HEK293 (cell line): ENCODE measurements around the gene CLDN14.
A peak's percentile ranks its signal among the peaks of the same experiment; 100 is the strongest.

Source experiments
- CTCF ChIA-PET: fragments of 350-600 bp; formaldehyde crosslinking; extraction: SDS; loops from one replicate; lab custom pipeline; 2021; ENCODE audit warnings: antibody characterized with exemption; lab: Yijun Ruan, JAX
- POLR2A ChIA-PET: fragments of 300-600 bp; formaldehyde crosslinking; extraction: SDS; loops from one replicate; lab custom pipeline; 2020; ENCODE audit warnings: antibody characterized with exemption, inconsistent platforms; lab: Yijun Ruan, JAX
- H3K27ac ChIP-seq: fragments of 200-500 bp; sonication (Bioruptor generic); 2 replicates; pipeline ENCODE4 v1.5.1; 2014; ENCODE audit warnings: low read depth, low read length, control low read depth, inconsistent platforms; ENCODE audit errors: extremely low read depth
- H3K36me3 ChIP-seq, 2 experiments: fragments of 200-500 bp in 1 of 2; sonication (Bioruptor generic) in 1 of 2; 1 replicate in 1 of 2; 2 replicates in 1 of 2; pipeline ENCODE4 v1.5.1; 2014 to 2017; ENCODE audit warnings: inconsistent platforms in 2 of 2, low read length in 2 of 2; ENCODE audit not compliant: control insufficient read depth in 2 of 2, insufficient read depth in 1 of 2
- H3K4me1 ChIP-seq: fragments of 200-500 bp; sonication (Bioruptor generic); 2 replicates; pipeline ENCODE4 v1.5.1; 2014; ENCODE audit warnings: mild to moderate bottlenecking, low read length, inconsistent platforms; ENCODE audit not compliant: control insufficient read depth, insufficient read depth
- H3K4me3 ChIP-seq: 2 replicates; pipeline ENCODE4 v1.5.1; 2011; ENCODE audit warnings: low read depth, mild to moderate bottlenecking, control low read depth, low read length, moderate library complexity
- H3K9me3 ChIP-seq: fragments of 200-500 bp; sonication (Bioruptor generic); 2 replicates; pipeline ENCODE4 v1.5.1; 2014; ENCODE audit warnings: low read depth, low read length, inconsistent platforms; ENCODE audit not compliant: control insufficient read depth, insufficient read depth
- HOXD13 ChIP-seq: sonication (generic); formaldehyde crosslinking; IDR thresholded peaks from 2 replicates; pipeline ENCODE4 v1.8.0; 2022; ENCODE audit warnings: missing genetic modification reagents, borderline replicate concordance
- KLF8 ChIP-seq: fragments of 450-650 bp; formaldehyde crosslinking; IDR thresholded peaks from 2 replicates; pipeline ENCODE4 v1.5.1; 2016; ENCODE audit warnings: missing biosample characterization, missing genetic modification characterization
- ZFP37 ChIP-seq: fragments of 450-650 bp; formaldehyde crosslinking; IDR thresholded peaks from 2 replicates; pipeline ENCODE4 v1.5.1; 2016; ENCODE audit warnings: missing biosample characterization, missing genetic modification characterization
- ZNF239 ChIP-seq: fragments of 450-650 bp; formaldehyde crosslinking; IDR thresholded peaks from 2 replicates; pipeline ENCODE4 v1.5.1; 2016; ENCODE audit warnings: missing biosample characterization, missing genetic modification characterization
- ZNF423 ChIP-seq: fragments of 450-650 bp; formaldehyde crosslinking; IDR thresholded peaks from 2 replicates; pipeline ENCODE4 v1.5.1; 2016; ENCODE audit warnings: missing biosample characterization, missing genetic modification characterization
- ZNF426 ChIP-seq: fragments of 450-650 bp; formaldehyde crosslinking; IDR thresholded peaks from 2 replicates; pipeline ENCODE4 v1.5.1; 2017; ENCODE audit warnings: missing biosample characterization, missing genetic modification characterization, mild to moderate bottlenecking, inconsistent platforms, moderate library complexity
- ZNF521 ChIP-seq: fragments of 450-650 bp; formaldehyde crosslinking; IDR thresholded peaks from 2 replicates; pipeline ENCODE4 v1.5.1; 2017; ENCODE audit warnings: missing biosample characterization, mild to moderate bottlenecking, missing genetic modification characterization
- ZNF529 ChIP-seq: fragments of 450-650 bp; formaldehyde crosslinking; IDR thresholded peaks from 2 replicates; pipeline ENCODE4 v1.5.1; 2017; ENCODE audit warnings: missing genetic modification characterization, missing biosample characterization; ENCODE audit not compliant: insufficient replicate concordance
- ZNF626 ChIP-seq: fragments of 450-650 bp; sonication (Bioruptor Pico); formaldehyde crosslinking; IDR thresholded peaks from 2 replicates; pipeline ENCODE4 v1.5.1; 2018; ENCODE audit warnings: missing biosample characterization, missing genetic modification characterization, inconsistent platforms
- ZNF629 ChIP-seq: fragments of 450-650 bp; formaldehyde crosslinking; IDR thresholded peaks from 2 replicates; pipeline ENCODE4 v1.5.1; 2017; ENCODE audit warnings: missing biosample characterization, missing genetic modification characterization
- ZNF792 ChIP-seq: fragments of 450-650 bp; formaldehyde crosslinking; IDR thresholded peaks from 2 replicates; pipeline ENCODE4 v1.5.1; 2016; ENCODE audit warnings: missing biosample characterization, missing genetic modification characterization
- ZNF837 ChIP-seq: fragments of 450-650 bp; formaldehyde crosslinking; IDR thresholded peaks from 2 replicates; pipeline ENCODE4 v1.5.1; 2016; ENCODE audit warnings: missing biosample characterization, missing genetic modification characterization
- TF ChIP-seq, protein P1 (sequence below): fragments of 450-650 bp; formaldehyde crosslinking; IDR thresholded peaks from 2 replicates; pipeline ENCODE4 v1.5.1; 2016; ENCODE audit warnings: missing biosample characterization, missing genetic modification characterization, borderline replicate concordance
- TF ChIP-seq, protein P2 (sequence below): fragments of 450-650 bp; formaldehyde crosslinking; IDR thresholded peaks from 2 replicates; pipeline ENCODE4 v1.5.1; 2016; ENCODE audit warnings: missing biosample characterization, missing genetic modification characterization
- TF ChIP-seq, protein P3 (sequence below): fragments of 450-650 bp; formaldehyde crosslinking; IDR thresholded peaks from 2 replicates; pipeline ENCODE4 v1.5.1; 2016; ENCODE audit warnings: missing biosample characterization, missing genetic modification characterization
- TF ChIP-seq, protein P4 (sequence below): fragments of 450-650 bp; formaldehyde crosslinking; optimal IDR thresholded peaks from 2 replicates; pipeline ENCODE3; 2016; ENCODE audit warnings: missing biosample characterization, mild to moderate bottlenecking, missing genetic modification characterization
- TF ChIP-seq, protein P5 (sequence below): fragments of 450-650 bp; formaldehyde crosslinking; IDR thresholded peaks from 2 replicates; pipeline ENCODE4 v1.5.1; 2016; ENCODE audit warnings: missing biosample characterization, missing genetic modification characterization
- TF ChIP-seq, protein P6 (sequence below): fragments of 450-650 bp; formaldehyde crosslinking; IDR thresholded peaks from 2 replicates; pipeline ENCODE4 v1.5.1; 2016; ENCODE audit warnings: missing biosample characterization, missing genetic modification characterization
- TF ChIP-seq, protein P7 (sequence below): fragments of 450-650 bp; formaldehyde crosslinking; IDR thresholded peaks from 2 replicates; pipeline ENCODE4 v1.5.1; 2016; ENCODE audit warnings: missing biosample characterization, missing genetic modification characterization

Gene CLDN14

DNA sequence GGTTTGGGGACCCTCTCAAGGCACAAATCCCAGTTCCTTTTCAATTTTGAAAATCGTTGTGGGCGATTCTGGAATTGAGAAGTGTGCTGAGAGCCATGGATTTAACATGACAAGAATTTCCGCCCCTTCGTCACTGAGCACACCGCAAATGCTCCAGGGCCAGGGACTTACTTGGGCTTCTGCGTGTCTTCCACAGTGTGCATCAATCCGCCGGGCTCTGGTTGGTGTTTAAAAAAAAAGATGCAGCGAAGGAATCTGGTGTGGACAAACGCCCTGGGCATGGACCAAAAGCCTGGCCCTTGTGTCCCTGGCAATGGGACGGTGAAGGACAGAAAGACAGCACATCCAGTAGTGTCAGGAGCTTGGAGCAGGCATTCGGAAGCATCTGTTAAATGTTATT, 696 bp upstream of the CLDN14 start:
- Histone ChIP-seq H3K4me3 (no peak overlapping the region), H3K9me3 (no peaks in the 10 kb centered on the region), H3K27ac (no peak overlapping the region), H3K36me3 (no peaks in the 10 kb centered on the region), H3K4me1 (no peaks in the 10 kb centered on the region)
- ChIA-PET CTCF (interaction anchor here (0.6 to 1.0 kb wide), 3 partner anchors 18 to 174 kb away, joined by 3 read pairs; no protein-coding TSS in a partner anchor), POLR2A (no interaction called here)
- TF ChIP-seq, protein P1, sequence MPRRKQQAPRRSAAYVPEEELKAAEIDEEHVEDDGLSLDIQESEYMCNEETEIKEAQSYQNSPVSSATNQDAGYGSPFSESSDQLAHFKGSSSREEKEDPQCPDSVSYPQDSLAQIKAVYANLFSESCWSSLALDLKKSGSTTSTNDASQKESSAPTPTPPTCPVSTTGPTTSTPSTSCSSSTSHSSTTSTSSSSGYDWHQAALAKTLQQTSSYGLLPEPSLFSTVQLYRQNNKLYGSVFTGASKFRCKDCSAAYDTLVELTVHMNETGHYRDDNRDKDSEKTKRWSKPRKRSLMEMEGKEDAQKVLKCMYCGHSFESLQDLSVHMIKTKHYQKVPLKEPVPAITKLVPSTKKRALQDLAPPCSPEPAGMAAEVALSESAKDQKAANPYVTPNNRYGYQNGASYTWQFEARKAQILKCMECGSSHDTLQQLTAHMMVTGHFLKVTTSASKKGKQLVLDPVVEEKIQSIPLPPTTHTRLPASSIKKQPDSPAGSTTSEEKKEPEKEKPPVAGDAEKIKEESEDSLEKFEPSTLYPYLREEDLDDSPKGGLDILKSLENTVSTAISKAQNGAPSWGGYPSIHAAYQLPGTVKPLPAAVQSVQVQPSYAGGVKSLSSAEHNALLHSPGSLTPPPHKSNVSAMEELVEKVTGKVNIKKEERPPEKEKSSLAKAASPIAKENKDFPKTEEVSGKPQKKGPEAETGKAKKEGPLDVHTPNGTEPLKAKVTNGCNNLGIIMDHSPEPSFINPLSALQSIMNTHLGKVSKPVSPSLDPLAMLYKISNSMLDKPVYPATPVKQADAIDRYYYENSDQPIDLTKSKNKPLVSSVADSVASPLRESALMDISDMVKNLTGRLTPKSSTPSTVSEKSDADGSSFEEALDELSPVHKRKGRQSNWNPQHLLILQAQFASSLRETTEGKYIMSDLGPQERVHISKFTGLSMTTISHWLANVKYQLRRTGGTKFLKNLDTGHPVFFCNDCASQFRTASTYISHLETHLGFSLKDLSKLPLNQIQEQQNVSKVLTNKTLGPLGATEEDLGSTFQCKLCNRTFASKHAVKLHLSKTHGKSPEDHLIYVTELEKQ (tag by site-specific recombination), result no peak
- TF ChIP-seq, protein P2, sequence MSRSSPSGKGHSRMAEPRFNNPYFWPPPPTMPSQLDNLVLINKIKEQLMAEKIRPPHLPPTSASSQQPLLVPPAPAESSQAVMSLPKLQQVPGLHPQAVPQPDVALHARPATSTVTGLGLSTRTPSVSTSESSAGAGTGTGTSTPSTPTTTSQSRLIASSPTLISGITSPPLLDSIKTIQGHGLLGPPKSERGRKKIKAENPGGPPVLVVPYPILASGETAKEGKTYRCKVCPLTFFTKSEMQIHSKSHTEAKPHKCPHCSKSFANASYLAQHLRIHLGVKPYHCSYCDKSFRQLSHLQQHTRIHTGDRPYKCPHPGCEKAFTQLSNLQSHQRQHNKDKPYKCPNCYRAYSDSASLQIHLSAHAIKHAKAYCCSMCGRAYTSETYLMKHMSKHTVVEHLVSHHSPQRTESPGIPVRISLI, result no peak
- TF ChIP-seq ZNF626 (tag by site-specific recombination), result no peak
- no peak for TF ChIP-seq KLF8 (tag by site-specific recombination)
- no peak for TF ChIP-seq ZNF629
- TF ChIP-seq ZFP37, result no peak
- TF ChIP-seq ZNF426 (tag by site-specific recombination), result no peak
- TF ChIP-seq ZNF792, result no peak
- TF ChIP-seq ZNF239 (tag by site-specific recombination), result no peak
- no peak for TF ChIP-seq ZNF521 (tag by site-specific recombination)
- no peak for TF ChIP-seq HOXD13 (CRISPR knock-in tag)
- TF ChIP-seq, protein P3, sequence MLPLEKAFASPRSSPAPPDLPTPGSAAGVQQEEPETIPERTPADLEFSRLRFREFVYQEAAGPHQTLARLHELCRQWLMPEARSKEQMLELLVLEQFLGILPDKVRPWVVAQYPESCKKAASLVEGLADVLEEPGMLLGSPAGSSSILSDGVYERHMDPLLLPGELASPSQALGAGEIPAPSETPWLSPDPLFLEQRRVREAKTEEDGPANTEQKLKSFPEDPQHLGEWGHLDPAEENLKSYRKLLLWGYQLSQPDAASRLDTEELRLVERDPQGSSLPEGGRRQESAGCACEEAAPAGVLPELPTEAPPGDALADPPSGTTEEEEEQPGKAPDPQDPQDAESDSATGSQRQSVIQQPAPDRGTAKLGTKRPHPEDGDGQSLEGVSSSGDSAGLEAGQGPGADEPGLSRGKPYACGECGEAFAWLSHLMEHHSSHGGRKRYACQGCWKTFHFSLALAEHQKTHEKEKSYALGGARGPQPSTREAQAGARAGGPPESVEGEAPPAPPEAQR (tag by site-specific recombination), result no peak

DNA sequence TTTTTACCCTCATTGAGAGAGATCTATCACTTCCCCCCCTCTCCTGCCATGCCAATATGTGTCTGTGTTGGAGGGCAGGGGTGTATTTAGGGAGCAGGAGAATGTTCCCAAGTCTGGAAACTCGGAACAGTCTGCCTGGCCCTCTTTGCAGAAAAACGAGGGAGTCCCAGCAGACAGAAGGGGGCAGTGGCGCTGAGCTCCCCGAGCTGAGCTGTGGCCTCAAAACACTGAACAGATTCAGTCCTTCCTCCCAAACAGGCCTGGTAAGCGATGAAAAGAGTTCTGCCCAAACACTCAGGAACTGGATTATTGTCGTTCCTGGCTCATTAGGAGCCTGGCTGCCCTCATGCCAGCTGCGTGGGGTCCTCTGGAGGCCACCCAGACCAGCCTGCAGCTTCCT, 981 bp downstream of the CLDN14 start:
- CTCF ChIA-PET, result interaction anchor here (1.1 to 1.6 kb wide), 4 partner anchors 15 to 450 kb away, joined by 3 to 4 read pairs (median 3); no protein-coding TSS in a partner anchor
- Histone ChIP-seq H3K36me3 (no peaks in the 10 kb centered on the region), H3K4me3 (no peak overlapping the region), H3K27ac (no peak overlapping the region), H3K9me3 (no peaks in the 10 kb centered on the region), H3K4me1 (no peaks in the 10 kb centered on the region)
- TF ChIP-seq KLF8 (tag by site-specific recombination) (no peak), ZNF837 (tag by site-specific recombination) (no peak), ZNF529 (no peak), ZNF423 (tag by site-specific recombination) (no peak)
- TF ChIP-seq, protein P4, sequence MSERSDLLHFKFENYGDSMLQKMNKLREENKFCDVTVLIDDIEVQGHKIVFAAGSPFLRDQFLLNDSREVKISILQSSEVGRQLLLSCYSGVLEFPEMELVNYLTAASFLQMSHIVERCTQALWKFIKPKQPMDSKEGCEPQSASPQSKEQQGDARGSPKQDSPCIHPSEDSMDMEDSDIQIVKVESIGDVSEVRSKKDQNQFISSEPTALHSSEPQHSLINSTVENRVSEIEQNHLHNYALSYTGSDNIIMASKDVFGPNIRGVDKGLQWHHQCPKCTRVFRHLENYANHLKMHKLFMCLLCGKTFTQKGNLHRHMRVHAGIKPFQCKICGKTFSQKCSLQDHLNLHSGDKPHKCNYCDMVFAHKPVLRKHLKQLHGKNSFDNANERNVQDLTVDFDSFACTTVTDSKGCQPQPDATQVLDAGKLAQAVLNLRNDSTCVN (tag by site-specific recombination), result no peak
- TF ChIP-seq, protein P5, sequence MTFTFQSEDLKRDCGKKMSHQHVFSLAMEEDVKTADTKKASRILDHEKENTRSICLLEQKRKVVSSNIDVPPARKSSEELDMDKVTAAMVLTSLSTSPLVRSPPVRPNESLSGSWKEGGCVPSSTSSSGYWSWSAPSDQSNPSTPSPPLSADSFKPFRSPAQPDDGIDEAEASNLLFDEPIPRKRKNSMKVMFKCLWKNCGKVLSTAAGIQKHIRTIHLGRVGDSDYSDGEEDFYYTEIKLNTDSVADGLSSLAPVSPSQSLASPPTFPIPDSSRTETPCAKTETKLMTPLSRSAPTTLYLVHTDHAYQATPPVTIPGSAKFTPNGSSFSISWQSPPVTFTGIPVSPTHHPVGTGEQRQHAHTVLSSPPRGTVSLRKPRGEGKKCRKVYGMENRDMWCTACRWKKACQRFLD (tag by site-specific recombination), result no peak
- TF ChIP-seq, protein P6, sequence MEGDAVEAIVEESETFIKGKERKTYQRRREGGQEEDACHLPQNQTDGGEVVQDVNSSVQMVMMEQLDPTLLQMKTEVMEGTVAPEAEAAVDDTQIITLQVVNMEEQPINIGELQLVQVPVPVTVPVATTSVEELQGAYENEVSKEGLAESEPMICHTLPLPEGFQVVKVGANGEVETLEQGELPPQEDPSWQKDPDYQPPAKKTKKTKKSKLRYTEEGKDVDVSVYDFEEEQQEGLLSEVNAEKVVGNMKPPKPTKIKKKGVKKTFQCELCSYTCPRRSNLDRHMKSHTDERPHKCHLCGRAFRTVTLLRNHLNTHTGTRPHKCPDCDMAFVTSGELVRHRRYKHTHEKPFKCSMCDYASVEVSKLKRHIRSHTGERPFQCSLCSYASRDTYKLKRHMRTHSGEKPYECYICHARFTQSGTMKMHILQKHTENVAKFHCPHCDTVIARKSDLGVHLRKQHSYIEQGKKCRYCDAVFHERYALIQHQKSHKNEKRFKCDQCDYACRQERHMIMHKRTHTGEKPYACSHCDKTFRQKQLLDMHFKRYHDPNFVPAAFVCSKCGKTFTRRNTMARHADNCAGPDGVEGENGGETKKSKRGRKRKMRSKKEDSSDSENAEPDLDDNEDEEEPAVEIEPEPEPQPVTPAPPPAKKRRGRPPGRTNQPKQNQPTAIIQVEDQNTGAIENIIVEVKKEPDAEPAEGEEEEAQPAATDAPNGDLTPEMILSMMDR, result peak; percentile 60
- TF ChIP-seq, protein P7, sequence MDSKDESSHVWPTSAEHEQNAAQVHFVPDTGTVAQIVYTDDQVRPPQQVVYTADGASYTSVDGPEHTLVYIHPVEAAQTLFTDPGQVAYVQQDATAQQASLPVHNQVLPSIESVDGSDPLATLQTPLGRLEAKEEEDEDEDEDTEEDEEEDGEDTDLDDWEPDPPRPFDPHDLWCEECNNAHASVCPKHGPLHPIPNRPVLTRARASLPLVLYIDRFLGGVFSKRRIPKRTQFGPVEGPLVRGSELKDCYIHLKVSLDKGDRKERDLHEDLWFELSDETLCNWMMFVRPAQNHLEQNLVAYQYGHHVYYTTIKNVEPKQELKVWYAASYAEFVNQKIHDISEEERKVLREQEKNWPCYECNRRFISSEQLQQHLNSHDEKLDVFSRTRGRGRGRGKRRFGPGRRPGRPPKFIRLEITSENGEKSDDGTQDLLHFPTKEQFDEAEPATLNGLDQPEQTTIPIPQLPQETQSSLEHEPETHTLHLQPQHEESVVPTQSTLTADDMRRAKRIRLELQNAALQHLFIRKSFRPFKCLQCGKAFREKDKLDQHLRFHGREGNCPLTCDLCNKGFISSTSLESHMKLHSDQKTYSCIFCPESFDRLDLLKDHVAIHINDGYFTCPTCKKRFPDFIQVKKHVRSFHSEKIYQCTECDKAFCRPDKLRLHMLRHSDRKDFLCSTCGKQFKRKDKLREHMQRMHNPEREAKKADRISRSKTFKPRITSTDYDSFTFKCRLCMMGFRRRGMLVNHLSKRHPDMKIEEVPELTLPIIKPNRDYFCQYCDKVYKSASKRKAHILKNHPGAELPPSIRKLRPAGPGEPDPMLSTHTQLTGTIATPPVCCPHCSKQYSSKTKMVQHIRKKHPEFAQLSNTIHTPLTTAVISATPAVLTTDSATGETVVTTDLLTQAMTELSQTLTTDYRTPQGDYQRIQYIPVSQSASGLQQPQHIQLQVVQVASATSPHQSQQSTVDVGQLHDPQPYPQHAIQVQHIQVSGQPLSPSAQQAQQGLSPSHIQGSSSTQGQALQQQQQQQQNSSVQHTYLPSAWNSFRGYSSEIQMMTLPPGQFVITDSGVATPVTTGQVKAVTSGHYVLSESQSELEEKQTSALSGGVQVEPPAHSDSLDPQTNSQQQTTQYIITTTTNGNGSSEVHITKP (tag by site-specific recombination), result no peak
- POLR2A ChIA-PET, result interaction anchor here (0.8 kb wide), 1 partner anchor 49 kb away, joined by 3 read pairs; no protein-coding TSS in a partner anchor
